NCI-H2227 treated with DMSO at 0.1 percent for 48 hours (cell line): ENCODE results near the gene RBM20.
"Not testable (repeated sequence)": the region's sequence is repeated elsewhere in the genome, so short reads cannot be mapped to it uniquely, and the experiment has no call there.

Source experiments
- DNase-seq: peaks from one replicate; lab custom pipeline; 2025; lab: John Stamatoyannopoulos, UW

Gene RBM20

GRCh38 chr10:110765513-110766319 lies 121.6 kb downstream of the RBM20 start:
- DNase-seq = no peak

GRCh38 chr10:110767601-110768000 lies 123.5 kb downstream of the RBM20 start:
- not testable (repeated sequence) for DNase-seq

- no peak for DNase-seq
Observed at GRCh38 chr10:110770243-110770642, 126.1 kb downstream of the RBM20 start.

- DNase-seq = no peak
Observed at GRCh38 chr10:110771486-110771885, 127.3 kb downstream of the RBM20 start.

GRCh38 chr10:110771991-110772390 lies 127.9 kb downstream of the RBM20 start:
- DNase-seq = no peak

GRCh38 chr10:110772454-110773025 lies 128.4 kb downstream of the RBM20 start:
- no peak for DNase-seq

GRCh38 chr10:110773693-110774068 lies 129.5 kb downstream of the RBM20 start:
- DNase-seq = no peak

- DNase-seq = no peak
Observed at GRCh38 chr10:110774069-110775019, 130.2 kb downstream of the RBM20 start.

GRCh38 chr10:110775020-110775375 lies 130.9 kb downstream of the RBM20 start:
- DNase-seq = no peak

GRCh38 chr10:110775406-110775805 lies 131.3 kb downstream of the RBM20 start:
- DNase-seq = no peak

GRCh38 chr10:110777017-110777416 lies 132.9 kb downstream of the RBM20 start:
- no peak for DNase-seq

- DNase-seq = no peak
Observed at GRCh38 chr10:110777661-110778060, 133.5 kb downstream of the RBM20 start.

GRCh38 chr10:110778211-110778610 lies 134.1 kb downstream of the RBM20 start:
- no peak for DNase-seq

- DNase-seq = no peak
Observed at GRCh38 chr10:110779489-110779888, 135.4 kb downstream of the RBM20 start.

GRCh38 chr10:110780704-110781103 lies 136.6 kb downstream of the RBM20 start:
- DNase-seq = no peak

- no peak for DNase-seq
Observed at GRCh38 chr10:110781139-110781538, 137.0 kb downstream of the RBM20 start.

GRCh38 chr10:110782616-110783015 lies 138.5 kb downstream of the RBM20 start:
- DNase-seq = no peak

- DNase-seq = no peak
Observed at GRCh38 chr10:110783509-110784107, 139.5 kb downstream of the RBM20 start.

GRCh38 chr10:110784198-110784597 lies 140.1 kb downstream of the RBM20 start:
- no peak for DNase-seq

- no peak for DNase-seq
Observed at GRCh38 chr10:110786172-110786571, 142.0 kb downstream of the RBM20 start.

GRCh38 chr10:110788620-110789385 lies 144.7 kb downstream of the RBM20 start:
- no peak for DNase-seq
